K562 (cell line): ENCODE data around the gene ZSWIM4. TPM values are rescaled to one million over a fixed set of nuclear protein-coding genes. Genes with fewer than 3 reads are reported as not detected.

Experiments used
- BCOR ChIP-seq: fragments of 450-650 bp; IDR thresholded peaks from 2 replicates; pipeline ENCODE4 v1.6.1; 2016
- CBFA2T3 ChIP-seq: fragments of 450-650 bp; IDR thresholded peaks from 2 replicates; pipeline ENCODE4 v1.6.1; 2017
- FOXK1 ChIP-seq: sonication (generic); formaldehyde crosslinking; IDR thresholded peaks from 2 replicates; pipeline ENCODE4 v1.8.0; 2022; ENCODE audit warnings: missing genetic modification reagents, mild to moderate bottlenecking, borderline replicate concordance
- HMG20A ChIP-seq: fragments of 450-650 bp; formaldehyde crosslinking; conservative IDR thresholded peaks from 2 replicates; pipeline ENCODE4 v1.4.0; 2020; ENCODE audit warnings: mild to moderate bottlenecking, mixed read lengths
- HOMEZ ChIP-seq: fragments of 250-450 bp; sonication (Bioruptor Pico); IDR thresholded peaks from 2 replicates; pipeline ENCODE4 v1.4.0; 2020; ENCODE audit warnings: mild to moderate bottlenecking, moderate library complexity
- HOXB6 ChIP-seq: fragments of 250-450 bp; sonication (Bioruptor Pico); IDR thresholded peaks from 2 replicates; pipeline ENCODE4 v1.5.1; 2022; ENCODE audit warnings: mild to moderate bottlenecking, borderline replicate concordance
- JUN ChIP-seq, 2 experiments: sonication (generic) in 1 of 2; formaldehyde crosslinking in 1 of 2; IDR thresholded peaks; 2 replicates each; pipeline versions ENCODE4 v1.6.1 to v1.8.0; 2012 to 2022; ENCODE audit warnings: borderline replicate concordance in 2 of 2, mild to moderate bottlenecking in 2 of 2, improper control_type of control experiment in 1 of 2, low read depth in 1 of 2, low read length in 1 of 2, missing genetic modification reagents in 1 of 2
- KLF1 ChIP-seq: fragments of 450-650 bp; IDR thresholded peaks from 2 replicates; pipeline ENCODE4 v1.6.1; 2016; ENCODE audit warnings: missing genetic modification characterization, missing compliant biosample characterization
- MYC ChIP-seq, 2 experiments: fragments of 250-450 bp in 1 of 2; sonication (Bioruptor Pico) in 1 of 2; IDR thresholded peaks; 2 replicates each; pipeline versions ENCODE4 v1.5.1 to v1.6.1; 2012 to 2021; ENCODE audit warnings: low read depth in 2 of 2, borderline replicate concordance in 1 of 2, improper control_type of control experiment in 1 of 2, low read length in 1 of 2, mild to moderate bottlenecking in 1 of 2, moderate library complexity in 1 of 2
- POLR2A ChIP-seq: fragments of 450-650 bp; conservative IDR thresholded peaks from 2 replicates; pipeline ENCODE4 v1.6.1; 2016
- TARDBP ChIP-seq: fragments of 450-650 bp; IDR thresholded peaks from 2 replicates; pipeline ENCODE4 v1.6.1; 2016
- TEAD4 ChIP-seq, 2 experiments: sonication (generic) in 1 of 2; formaldehyde crosslinking in 1 of 2; IDR thresholded peaks; 2 replicates each; pipeline versions ENCODE4 v1.6.1 to v1.8.0; 2012 to 2022; ENCODE audit warnings: borderline replicate concordance in 1 of 2, inconsistent platforms in 1 of 2, low read length in 1 of 2, mild to moderate bottlenecking in 1 of 2, missing genetic modification reagents in 1 of 2
- TGIF2 ChIP-seq: sonication (generic); formaldehyde crosslinking; IDR thresholded peaks from 2 replicates; pipeline ENCODE4 v1.8.1; 2022; ENCODE audit warnings: mild to moderate bottlenecking, missing genetic modification reagents, moderate library complexity
- THAP7 ChIP-seq: fragments of 250-450 bp; sonication (Bioruptor Pico); IDR thresholded peaks from 2 replicates; pipeline ENCODE4 v1.5.0; 2021
- TOE1 ChIP-seq, 2 experiments: fragments of 450-650 bp in 1 of 2; sonication (generic) in 1 of 2; formaldehyde crosslinking in 1 of 2; IDR thresholded peaks; 2 replicates each; pipeline versions ENCODE4 v1.7.1 to v1.8.0; 2016 to 2022; ENCODE audit warnings: borderline replicate concordance in 2 of 2, mild to moderate bottlenecking in 2 of 2, antibody characterized with exemption in 1 of 2, inconsistent platforms in 1 of 2, low read depth in 1 of 2, missing genetic modification reagents in 1 of 2, moderate library complexity in 1 of 2
- ZFX ChIP-seq: sonication (generic); formaldehyde crosslinking; IDR thresholded peaks from 2 replicates; pipeline ENCODE4 v1.8.0; 2022; ENCODE audit warnings: mild to moderate bottlenecking, missing genetic modification reagents, moderate library complexity
- ZNF408 ChIP-seq: fragments of 250-450 bp; sonication (Bioruptor Pico); IDR thresholded peaks from 2 replicates; pipeline ENCODE4 v1.4.0; 2020; ENCODE audit warnings: low read depth, mild to moderate bottlenecking, moderate library complexity
- ZNF584 ChIP-seq: fragments of 200-800 bp; sonication (Bioruptor generic); IDR thresholded peaks from 2 replicates; pipeline ENCODE4 v1.6.1; 2016; ENCODE audit warnings: low read depth, mild to moderate bottlenecking, missing genetic modification characterization, missing compliant biosample characterization
- polyA plus RNA-seq, 8 experiments: library from polyadenylated mRNA; depleted of rRNA in 4 of 8; stranded (reverse) in 5 of 8; unstranded in 3 of 8; fragments of >200 nt; fragmentation: Nextera tagmentation in 2 of 8; fragmentation: Illumina TruSeq in 1 of 8; extraction: Ambion mirVana in 2 of 8; extraction: Trizol in 1 of 8; gene quantifications; 2 replicates each; pipeline versions ENCODE4 v1.2.1 to v1.2.3, GENCODE V29; 2011 to 2014; ENCODE audit warnings: inconsistent platforms in 1 of 8, missing spikeins in 1 of 8
- total RNA-seq, 7 experiments: library from RNA; depleted of rRNA in 6 of 7; stranded (reverse); fragments of >200 nt in 6 of 7; fragmentation: Illumina TruSeq in 2 of 7; extraction: Trizol in 2 of 7; gene quantifications; 2 replicates each; pipeline versions ENCODE4 v1.2.1 to v1.2.3, GENCODE V29; 2011 to 2021; ENCODE audit warnings: low replicate concordance in 1 of 7
- TF ChIP-seq, protein P1 (sequence below): fragments of 200-800 bp; sonication (Bioruptor generic); IDR thresholded peaks from 2 replicates; pipeline ENCODE4 v1.6.1; 2017; ENCODE audit warnings: missing genetic modification characterization, missing compliant biosample characterization
- TF ChIP-seq, protein P2 (sequence below): fragments of 450-650 bp; IDR thresholded peaks from 2 replicates; pipeline ENCODE4 v1.6.1; 2016

ZSWIM4 gene
- total and polyA plus RNA-seq, 9 of the 15 experiments (the other 6 are each of a cell fraction or from before 2014, with no cell fraction given) = 0.25 to 3.7 (median 0.79) TPM; not detected in 2

DNA sequence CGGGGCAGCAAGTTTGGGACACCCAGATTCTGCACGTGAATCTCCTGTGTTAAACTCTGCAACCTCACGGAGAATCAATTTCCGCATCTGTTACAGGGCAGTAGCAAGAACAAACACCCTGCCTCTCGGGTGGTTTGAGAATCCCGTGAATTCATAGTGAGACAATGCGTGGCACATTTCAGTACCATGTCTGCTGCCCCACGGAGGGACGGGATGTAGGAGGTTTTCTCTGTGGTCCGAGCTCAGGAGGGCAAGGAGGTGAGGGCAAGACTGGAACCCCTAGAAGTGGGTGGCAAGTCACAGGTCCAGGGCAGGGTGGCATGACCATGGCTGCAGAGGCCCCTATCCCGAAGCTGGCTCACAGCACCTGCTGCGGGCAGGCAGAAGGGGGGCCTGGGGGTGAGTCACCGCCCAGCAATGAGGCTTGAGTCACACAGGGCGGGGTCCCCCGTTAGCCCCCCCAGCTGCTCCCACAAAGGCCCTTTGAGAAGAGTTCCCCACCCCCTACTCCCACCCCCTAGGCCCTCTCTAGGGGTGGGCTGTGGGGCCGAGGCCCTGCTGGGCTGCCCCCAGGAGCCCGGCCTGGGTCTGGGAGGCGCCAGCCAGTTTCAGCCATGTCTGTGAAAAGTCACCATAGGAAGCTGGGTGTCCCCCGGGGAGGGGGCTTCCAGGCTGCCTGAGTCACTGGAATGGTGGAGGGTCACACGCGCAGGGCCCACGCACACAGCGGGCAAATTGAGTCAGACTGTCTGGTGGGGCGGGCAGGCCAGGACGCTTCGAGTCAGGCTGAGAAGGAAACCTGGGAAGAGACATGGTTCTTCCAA lies 55.9 kb downstream of the ZSWIM4 start (continued):
- TF ChIP-seq TEAD4 (IDR thresholded peaks at IDR 0.05; ENCODE audit: low read length) = peak; percentile 76
- TF ChIP-seq TEAD4 (CRISPR knock-in tag; IDR thresholded peaks at IDR 0.05; ENCODE audit: borderline replicate concordance) = no peak
- 0 out of 2 replicates have a peak, but pooled peaks have one; percentile 28 for TF ChIP-seq TOE1 (IDR thresholded peaks at IDR 0.05; ENCODE audit: borderline replicate concordance)
- no peak for TF ChIP-seq TOE1 (CRISPR knock-in tag; IDR thresholded peaks at IDR 0.05; ENCODE audit: borderline replicate concordance, low read depth)
- no peak for TF ChIP-seq FOXK1 (CRISPR knock-in tag)
- TF ChIP-seq KLF1 (tag) = peak; percentile 61; the same call in 1 of the 2 replicates
- TF ChIP-seq CBFA2T3 = peak; percentile 46
- TF ChIP-seq TARDBP = no peak; the same call in 1 of the 2 replicates
- TF ChIP-seq MYC (IDR thresholded peaks at IDR 0.05; ENCODE audit: low read depth, low read length) = 0 out of 2 replicates have a peak, but pooled peaks have one; percentile 3
- TF ChIP-seq MYC (CRISPR knock-in tag; IDR thresholded peaks at IDR 0.05; ENCODE audit: borderline replicate concordance, low read depth) = no peak
- no peak for TF ChIP-seq ZNF408 (CRISPR knock-in tag)
- TF ChIP-seq TGIF2 (CRISPR knock-in tag) = no peak
- TF ChIP-seq POLR2A = no peak
- peak; percentile 98 for TF ChIP-seq JUN (IDR thresholded peaks at IDR 0.05; ENCODE audit: borderline replicate concordance, low read depth, low read length)
- peak; percentile 92 for TF ChIP-seq JUN (CRISPR knock-in tag; IDR thresholded peaks at IDR 0.05; ENCODE audit: borderline replicate concordance)
- 0 out of 2 replicates have a peak, but pooled peaks have one; percentile 6 for TF ChIP-seq HOMEZ (CRISPR knock-in tag)
- TF ChIP-seq, protein P1, sequence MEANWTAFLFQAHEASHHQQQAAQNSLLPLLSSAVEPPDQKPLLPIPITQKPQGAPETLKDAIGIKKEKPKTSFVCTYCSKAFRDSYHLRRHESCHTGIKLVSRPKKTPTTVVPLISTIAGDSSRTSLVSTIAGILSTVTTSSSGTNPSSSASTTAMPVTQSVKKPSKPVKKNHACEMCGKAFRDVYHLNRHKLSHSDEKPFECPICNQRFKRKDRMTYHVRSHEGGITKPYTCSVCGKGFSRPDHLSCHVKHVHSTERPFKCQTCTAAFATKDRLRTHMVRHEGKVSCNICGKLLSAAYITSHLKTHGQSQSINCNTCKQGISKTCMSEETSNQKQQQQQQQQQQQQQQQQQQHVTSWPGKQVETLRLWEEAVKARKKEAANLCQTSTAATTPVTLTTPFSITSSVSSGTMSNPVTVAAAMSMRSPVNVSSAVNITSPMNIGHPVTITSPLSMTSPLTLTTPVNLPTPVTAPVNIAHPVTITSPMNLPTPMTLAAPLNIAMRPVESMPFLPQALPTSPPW = peak; percentile 100
- TF ChIP-seq THAP7 (CRISPR knock-in tag) = no peak
- no peak for TF ChIP-seq HOXB6
- TF ChIP-seq, protein P2, sequence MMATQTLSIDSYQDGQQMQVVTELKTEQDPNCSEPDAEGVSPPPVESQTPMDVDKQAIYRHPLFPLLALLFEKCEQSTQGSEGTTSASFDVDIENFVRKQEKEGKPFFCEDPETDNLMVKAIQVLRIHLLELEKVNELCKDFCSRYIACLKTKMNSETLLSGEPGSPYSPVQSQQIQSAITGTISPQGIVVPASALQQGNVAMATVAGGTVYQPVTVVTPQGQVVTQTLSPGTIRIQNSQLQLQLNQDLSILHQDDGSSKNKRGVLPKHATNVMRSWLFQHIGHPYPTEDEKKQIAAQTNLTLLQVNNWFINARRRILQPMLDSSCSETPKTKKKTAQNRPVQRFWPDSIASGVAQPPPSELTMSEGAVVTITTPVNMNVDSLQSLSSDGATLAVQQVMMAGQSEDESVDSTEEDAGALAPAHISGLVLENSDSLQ = peak; percentile 7; the same call in 1 of the 2 replicates
- 0 out of 2 replicates have a peak, but pooled peaks have one; percentile 2 for TF ChIP-seq BCOR
- TF ChIP-seq ZNF584 (CRISPR knock-in tag) = 0 out of 2 replicates have a peak, but pooled peaks have one; percentile 51
- 0 out of 2 replicates have a peak, but pooled peaks have one; percentile 42 for TF ChIP-seq HMG20A (CRISPR knock-in tag)
- peak; percentile 70 for TF ChIP-seq ZFX (CRISPR knock-in tag)
